WERI-Rb-1 (cell line): Measurements from ENCODE around the gene TMEM234.

ENCODE experiments used
- DNase-seq: peaks from one replicate; pipeline ENCODE4 v3.0.0-alpha.2; 2020
- H3K27ac ChIP-seq: fragments of 250-450 bp; sonication (Bioruptor Pico); 2 replicates; pipeline ENCODE4 v1.5.1; 2020; ENCODE audit warnings: mild to moderate bottlenecking, moderate library complexity
- H3K27me3 ChIP-seq: fragments of 250-450 bp; sonication (Bioruptor Pico); 2 replicates; pipeline ENCODE4 v1.5.1; 2021; ENCODE audit warnings: mild to moderate bottlenecking, low read depth, moderate library complexity; ENCODE audit not compliant: insufficient read depth, severe bottlenecking
- H3K36me3 ChIP-seq: fragments of 250-450 bp; sonication (Bioruptor Pico); 2 replicates; pipeline ENCODE4 v1.5.1; 2020; ENCODE audit warnings: mild to moderate bottlenecking, moderate library complexity
- H3K4me3 ChIP-seq: 2 replicates; pipeline ENCODE4 v1.5.1; 2011; ENCODE audit warnings: low read depth, mild to moderate bottlenecking, control low read depth, low read length
- H3K9me3 ChIP-seq: fragments of 250-450 bp; sonication (Bioruptor Pico); 2 replicates; pipeline ENCODE4 v1.5.1; 2021; ENCODE audit warnings: mild to moderate bottlenecking, moderate library complexity; ENCODE audit not compliant: severe bottlenecking
- TF ChIP-seq, protein P1 (sequence below): IDR thresholded peaks from 2 replicates; pipeline ENCODE4 v1.5.1; 2011; ENCODE audit warnings: low read depth, mild to moderate bottlenecking, control low read depth, inconsistent platforms, low read length

Gene TMEM234

DNA sequence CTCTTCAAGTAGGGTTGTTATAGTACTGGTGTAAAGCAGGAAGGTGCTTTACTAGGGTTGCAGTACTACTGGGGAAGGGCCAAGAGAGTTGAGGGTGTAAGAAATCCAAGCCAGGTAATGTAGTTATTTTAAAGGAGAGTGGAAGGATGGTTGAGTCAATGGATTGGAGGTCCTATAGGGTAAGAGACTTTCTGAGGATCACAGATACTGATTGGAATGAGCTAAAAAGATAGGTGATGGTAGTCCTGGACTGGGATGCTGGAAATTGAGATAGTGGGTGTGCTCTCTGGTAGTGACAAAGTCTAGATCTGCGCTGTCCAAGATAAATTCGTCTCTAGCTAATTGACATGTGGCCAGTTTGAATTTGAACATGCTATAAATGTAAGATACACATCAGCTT lies 35.7 kb downstream of the TMEM234 start:
- Histone ChIP-seq H3K4me3 (no peak overlapping the region), H3K9me3 (no peaks in the 10 kb centered on the region), H3K27ac (no peak overlapping the region), H3K27me3 (no peaks in the 10 kb centered on the region), H3K36me3 (peaks cover 98% of the 10 kb centered on the region)
- TF ChIP-seq, protein P1, sequence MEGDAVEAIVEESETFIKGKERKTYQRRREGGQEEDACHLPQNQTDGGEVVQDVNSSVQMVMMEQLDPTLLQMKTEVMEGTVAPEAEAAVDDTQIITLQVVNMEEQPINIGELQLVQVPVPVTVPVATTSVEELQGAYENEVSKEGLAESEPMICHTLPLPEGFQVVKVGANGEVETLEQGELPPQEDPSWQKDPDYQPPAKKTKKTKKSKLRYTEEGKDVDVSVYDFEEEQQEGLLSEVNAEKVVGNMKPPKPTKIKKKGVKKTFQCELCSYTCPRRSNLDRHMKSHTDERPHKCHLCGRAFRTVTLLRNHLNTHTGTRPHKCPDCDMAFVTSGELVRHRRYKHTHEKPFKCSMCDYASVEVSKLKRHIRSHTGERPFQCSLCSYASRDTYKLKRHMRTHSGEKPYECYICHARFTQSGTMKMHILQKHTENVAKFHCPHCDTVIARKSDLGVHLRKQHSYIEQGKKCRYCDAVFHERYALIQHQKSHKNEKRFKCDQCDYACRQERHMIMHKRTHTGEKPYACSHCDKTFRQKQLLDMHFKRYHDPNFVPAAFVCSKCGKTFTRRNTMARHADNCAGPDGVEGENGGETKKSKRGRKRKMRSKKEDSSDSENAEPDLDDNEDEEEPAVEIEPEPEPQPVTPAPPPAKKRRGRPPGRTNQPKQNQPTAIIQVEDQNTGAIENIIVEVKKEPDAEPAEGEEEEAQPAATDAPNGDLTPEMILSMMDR = no peak
- DNase-seq = no peak

DNA sequence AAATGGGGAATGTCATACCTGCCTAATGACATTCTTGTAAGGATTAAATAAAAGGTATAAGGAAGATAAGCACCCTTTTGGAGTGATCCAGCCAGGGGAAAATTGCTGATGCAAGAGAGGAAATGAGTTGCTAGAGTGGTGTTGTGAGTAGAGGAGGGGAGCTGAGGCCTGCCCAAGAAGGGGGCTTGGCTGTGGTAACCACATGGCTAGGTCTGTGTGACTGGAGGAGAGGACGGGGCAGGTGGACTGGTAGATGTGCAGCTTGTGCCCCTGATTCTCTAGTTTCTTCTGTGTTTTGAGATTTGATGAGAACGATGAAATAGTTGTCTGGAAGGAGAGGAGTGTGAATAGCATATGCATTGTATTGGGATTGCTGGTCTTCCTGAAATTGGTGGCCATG lies 36.1 kb downstream of the TMEM234 start:
- DNase-seq = no peak
- TF ChIP-seq, protein P1 = no peak
- H3K4me3 ChIP-seq = no peak overlapping the region
- no peak overlapping the region for H3K27ac ChIP-seq
- H3K27me3 ChIP-seq = no peaks in the 10 kb centered on the region
- no peaks in the 10 kb centered on the region for H3K9me3 ChIP-seq
- peaks cover 98% of the 10 kb centered on the region for H3K36me3 ChIP-seq

DNA sequence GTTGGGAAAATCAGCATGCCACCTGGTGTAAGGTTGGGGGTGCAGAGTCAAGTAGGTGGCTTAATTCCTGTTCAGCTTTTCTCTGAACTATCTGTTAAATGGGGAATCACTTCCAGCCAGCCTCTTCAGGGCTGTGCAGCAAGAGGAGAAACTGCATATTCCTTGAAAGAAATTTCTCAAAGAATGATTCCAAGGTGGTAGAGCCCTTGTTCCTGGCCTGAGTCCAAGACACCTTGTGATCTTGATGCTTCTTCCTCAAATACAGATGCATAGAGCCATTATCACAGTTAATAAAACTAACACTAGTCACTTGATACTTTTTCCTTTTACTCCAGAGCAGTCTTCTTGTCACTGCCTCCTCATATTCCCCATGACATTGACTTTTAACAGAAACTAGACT lies 37.5 kb downstream of the TMEM234 start:
- Histone ChIP-seq H3K9me3 (no peaks in the 10 kb centered on the region), H3K4me3 (no peak overlapping the region), H3K27ac (no peak overlapping the region), H3K27me3 (no peaks in the 10 kb centered on the region), H3K36me3 (peaks cover 96% of the 10 kb centered on the region)
- DNase-seq = no peak
- TF ChIP-seq, protein P1 = no peak

DNA sequence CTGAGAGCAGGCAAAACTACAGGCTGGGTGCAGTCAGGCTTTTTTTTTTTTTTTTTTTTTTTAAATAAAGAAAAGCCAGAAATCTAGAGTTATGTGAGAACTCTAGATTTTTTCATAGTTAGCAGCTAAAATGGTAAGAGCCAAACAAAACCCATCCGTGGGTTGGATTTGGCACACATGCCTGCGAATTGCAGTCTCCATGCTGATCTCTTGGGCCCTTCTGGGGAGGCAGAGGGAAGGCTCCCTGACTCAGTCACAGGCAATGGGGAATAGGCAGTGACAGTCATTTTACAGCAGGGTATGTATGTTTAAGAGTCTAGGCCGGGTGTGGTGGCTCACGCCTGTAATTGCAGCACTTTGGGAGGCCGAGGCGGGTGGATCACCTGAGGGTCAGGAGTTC lies 40.1 kb downstream of the TMEM234 start:
- Histone ChIP-seq H3K4me3 (no peak overlapping the region), H3K36me3 (peaks cover 70% of the 10 kb centered on the region), H3K27ac (no peak overlapping the region), H3K27me3 (no peaks in the 10 kb centered on the region), H3K9me3 (no peaks in the 10 kb centered on the region)
- TF ChIP-seq, protein P1 = no peak
- DNase-seq = no peak

DNA sequence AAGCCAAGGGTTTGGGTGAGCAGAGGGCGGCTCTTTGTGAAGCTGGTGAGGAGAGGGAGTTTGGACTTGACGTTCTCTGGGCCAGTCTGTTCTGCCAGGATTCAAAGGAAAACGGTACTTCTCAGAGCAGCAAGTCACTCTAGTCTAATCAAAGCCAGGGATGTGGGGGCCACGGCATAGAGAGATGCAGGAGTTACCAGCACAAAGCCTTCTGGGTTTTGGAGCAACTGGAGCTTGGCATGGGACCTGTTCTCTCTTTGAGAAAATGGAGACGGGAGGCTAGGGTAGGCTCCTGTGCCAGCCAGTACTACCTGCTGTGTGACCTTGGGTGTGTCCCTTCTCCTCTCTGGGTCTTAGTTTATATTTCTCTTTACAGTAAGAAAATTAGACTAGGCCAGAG lies 40.6 kb downstream of the TMEM234 start:
- TF ChIP-seq, protein P1 = no peak
- no peak for DNase-seq
- Histone ChIP-seq H3K27me3 (no peaks in the 10 kb centered on the region), H3K4me3 (no peak overlapping the region), H3K9me3 (no peaks in the 10 kb centered on the region), H3K36me3 (peaks cover 65% of the 10 kb centered on the region), H3K27ac (no peak overlapping the region)

DNA sequence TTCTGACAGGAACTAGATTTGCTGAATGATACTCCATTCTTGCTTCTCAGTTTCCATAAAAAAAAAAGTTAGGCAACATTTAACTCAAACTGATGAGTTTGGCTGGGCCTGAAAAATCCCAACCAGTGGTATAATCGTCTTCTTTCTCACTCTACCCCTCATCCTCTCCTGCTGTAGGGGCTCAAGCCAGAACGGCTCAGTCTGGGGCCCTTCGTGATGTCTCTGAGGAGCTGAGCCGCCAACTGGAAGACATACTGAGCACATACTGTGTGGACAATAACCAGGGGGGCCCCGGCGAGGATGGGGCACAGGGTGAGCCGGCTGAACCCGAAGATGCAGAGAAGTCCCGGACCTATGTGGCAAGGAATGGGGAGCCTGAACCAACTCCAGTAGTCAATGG lies 41.1 kb downstream of the TMEM234 start:
- Histone ChIP-seq H3K4me3 (peak overlapping the region; percentile 82), H3K9me3 (no peaks in the 10 kb centered on the region), H3K36me3 (peaks cover 60% of the 10 kb centered on the region), H3K27me3 (no peaks in the 10 kb centered on the region), H3K27ac (peak overlapping the region; percentile 30; the same call in 1 of the 2 replicates)
- DNase-seq = no peak
- TF ChIP-seq, protein P1 = no peak
